Measurements from ENCODE around the gene SEC16A.

DNA sequence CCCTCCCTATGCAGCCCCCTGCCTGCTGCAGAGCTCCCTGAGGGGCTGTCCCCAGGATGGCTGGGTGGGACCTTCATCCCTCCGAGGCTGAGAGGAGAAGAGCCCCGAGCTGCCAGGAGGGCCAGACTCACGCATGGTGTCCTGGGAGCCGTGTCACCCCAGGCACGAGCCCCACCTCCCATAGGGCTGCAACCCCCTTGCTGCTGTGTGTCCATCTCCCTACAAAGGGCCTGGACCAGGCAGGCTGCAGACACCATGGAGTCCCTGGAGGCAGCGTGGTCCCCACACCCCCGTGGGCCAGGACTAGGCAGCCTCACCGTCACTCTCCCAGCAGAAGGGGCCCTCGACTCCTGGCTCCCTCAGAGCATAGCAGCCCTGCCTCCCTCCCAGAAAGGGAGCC is 11.2 kb upstream of the SEC16A start:
- TF ChIP-seq, protein P1, sequence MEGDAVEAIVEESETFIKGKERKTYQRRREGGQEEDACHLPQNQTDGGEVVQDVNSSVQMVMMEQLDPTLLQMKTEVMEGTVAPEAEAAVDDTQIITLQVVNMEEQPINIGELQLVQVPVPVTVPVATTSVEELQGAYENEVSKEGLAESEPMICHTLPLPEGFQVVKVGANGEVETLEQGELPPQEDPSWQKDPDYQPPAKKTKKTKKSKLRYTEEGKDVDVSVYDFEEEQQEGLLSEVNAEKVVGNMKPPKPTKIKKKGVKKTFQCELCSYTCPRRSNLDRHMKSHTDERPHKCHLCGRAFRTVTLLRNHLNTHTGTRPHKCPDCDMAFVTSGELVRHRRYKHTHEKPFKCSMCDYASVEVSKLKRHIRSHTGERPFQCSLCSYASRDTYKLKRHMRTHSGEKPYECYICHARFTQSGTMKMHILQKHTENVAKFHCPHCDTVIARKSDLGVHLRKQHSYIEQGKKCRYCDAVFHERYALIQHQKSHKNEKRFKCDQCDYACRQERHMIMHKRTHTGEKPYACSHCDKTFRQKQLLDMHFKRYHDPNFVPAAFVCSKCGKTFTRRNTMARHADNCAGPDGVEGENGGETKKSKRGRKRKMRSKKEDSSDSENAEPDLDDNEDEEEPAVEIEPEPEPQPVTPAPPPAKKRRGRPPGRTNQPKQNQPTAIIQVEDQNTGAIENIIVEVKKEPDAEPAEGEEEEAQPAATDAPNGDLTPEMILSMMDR (conservative IDR thresholded peaks at IDR 0.05 in 1 of 2, IDR thresholded peaks at IDR 0.05 in 1 of 2; ENCODE audit: extremely low read depth in 1 of 2, insufficient read depth in 1 of 2, low read depth in 1 of 2, low read length in 2 of 2): no peak
- no peak for TF ChIP-seq EZH2 (IDR thresholded peaks at IDR 0.05; ENCODE audit: borderline replicate concordance, low read length)
